ENCODE measurements around the gene SCN5A.

DNA sequence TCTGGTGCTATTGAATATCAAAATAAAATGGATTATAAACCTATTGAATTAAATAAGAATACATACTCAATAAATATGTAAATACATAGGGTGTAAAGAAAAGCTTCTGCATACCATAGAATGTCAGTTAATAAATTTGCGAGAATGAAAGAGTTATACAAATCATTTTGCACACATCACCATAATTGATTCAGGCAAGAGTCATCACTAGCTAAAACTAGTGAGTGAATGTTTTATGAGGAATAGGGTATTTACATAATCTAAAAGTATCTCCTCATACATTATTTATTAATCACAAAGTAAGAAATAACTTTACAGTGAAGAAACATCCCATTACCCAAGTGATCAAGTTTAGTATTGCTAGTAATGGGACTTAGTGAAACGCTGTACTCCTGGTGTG is 139.8 kb downstream of the SCN5A start:
- TF ChIP-seq EZH2 (IDR thresholded peaks at IDR 0.05; ENCODE audit: borderline replicate concordance, insufficient read depth, low read depth, low read length, poor library complexity, severe bottlenecking) (no peak), CTCF (IDR thresholded peaks at IDR 0.05) (no peak)
